Lower leg skin (tissue), 4 donors: ENCODE measurements around the gene PIRT. TPM values are rescaled to one million over a fixed set of nuclear protein-coding genes. Genes with fewer than 3 reads are reported as not detected.

Experiments
- DNase-seq, 2 donors: peaks; one replicate each; pipeline ENCODE4 v3.0.0-alpha.2; 2019; ENCODE audit warnings: low spot score in 2 of 2
- H3K4me3 ChIP-seq: fragments of 200-600 bp; sonication (generic); 2 replicates; pipeline ENCODE4 v1.5.1; 2017; ENCODE audit warnings: mild to moderate bottlenecking, low read depth; ENCODE audit not compliant: poor library complexity, severe bottlenecking
- POLR2A ChIP-seq, 2 donors: fragments of 450-650 bp; IDR thresholded peaks; one replicate each; pipeline ENCODE4 v1.6.1; 2016 to 2017; ENCODE audit warnings: antibody characterized with exemption in 2 of 2, mild to moderate bottlenecking in 1 of 2, moderate library complexity in 1 of 2
- WGBS, 2 donors: methylation state at CpG; one replicate each; pipeline ENCODE4 v1.1.5; 2018; 5-methylcytosine and 5-hydroxymethylcytosine counted together
- intact Hi-C: fragments of 100-400 bp; cut with DNase I; formaldehyde crosslinking; loops from one replicate; pipeline ENCODE4 v1.15.0; 2023; ENCODE audit warnings: low total_unique reads
- total RNA-seq, 4 donors: library from RNA; depleted of rRNA; stranded (reverse); fragments of >200 nt; gene quantifications; one replicate each; pipeline ENCODE4 v1.1.0, GENCODE V29; 2016
- TF ChIP-seq, protein P1 (sequence below), 3 donors: fragments of 450-650 bp; IDR thresholded peaks; one replicate each; pipeline ENCODE4 v1.5.1; 2016; ENCODE audit warnings: antibody characterized with exemption in 3 of 3, mild to moderate bottlenecking in 3 of 3, moderate library complexity in 2 of 3

PIRT gene
- total RNA-seq, 4 donors from 2014 or later: 0.06 to 0.42 TPM; not detected in 2

DNA sequence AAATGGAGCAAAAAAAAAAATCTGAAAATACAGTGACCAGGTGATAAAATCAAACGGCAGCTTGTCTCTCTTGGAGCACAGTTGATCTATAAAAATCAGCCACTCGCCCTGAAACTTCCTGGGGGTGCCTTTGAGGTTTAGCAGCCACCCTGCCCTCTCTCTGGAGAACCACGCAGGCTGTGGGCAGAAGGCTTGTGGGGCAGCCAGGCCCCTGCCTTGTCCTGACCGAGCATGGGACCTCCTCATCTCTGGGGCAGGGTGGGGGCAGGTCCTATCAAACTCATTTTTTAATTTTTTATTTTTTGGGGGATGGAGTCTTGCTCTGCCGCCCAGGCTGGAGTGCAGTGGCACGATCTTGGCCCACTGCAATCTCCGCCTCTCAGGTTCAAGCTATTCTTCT lies 39.0 kb downstream of the PIRT start:
- TF ChIP-seq, protein P1, sequence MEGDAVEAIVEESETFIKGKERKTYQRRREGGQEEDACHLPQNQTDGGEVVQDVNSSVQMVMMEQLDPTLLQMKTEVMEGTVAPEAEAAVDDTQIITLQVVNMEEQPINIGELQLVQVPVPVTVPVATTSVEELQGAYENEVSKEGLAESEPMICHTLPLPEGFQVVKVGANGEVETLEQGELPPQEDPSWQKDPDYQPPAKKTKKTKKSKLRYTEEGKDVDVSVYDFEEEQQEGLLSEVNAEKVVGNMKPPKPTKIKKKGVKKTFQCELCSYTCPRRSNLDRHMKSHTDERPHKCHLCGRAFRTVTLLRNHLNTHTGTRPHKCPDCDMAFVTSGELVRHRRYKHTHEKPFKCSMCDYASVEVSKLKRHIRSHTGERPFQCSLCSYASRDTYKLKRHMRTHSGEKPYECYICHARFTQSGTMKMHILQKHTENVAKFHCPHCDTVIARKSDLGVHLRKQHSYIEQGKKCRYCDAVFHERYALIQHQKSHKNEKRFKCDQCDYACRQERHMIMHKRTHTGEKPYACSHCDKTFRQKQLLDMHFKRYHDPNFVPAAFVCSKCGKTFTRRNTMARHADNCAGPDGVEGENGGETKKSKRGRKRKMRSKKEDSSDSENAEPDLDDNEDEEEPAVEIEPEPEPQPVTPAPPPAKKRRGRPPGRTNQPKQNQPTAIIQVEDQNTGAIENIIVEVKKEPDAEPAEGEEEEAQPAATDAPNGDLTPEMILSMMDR (IDR thresholded peaks at IDR 0.05): no peak
- no peak for TF ChIP-seq POLR2A (IDR thresholded peaks at IDR 0.05)
- intact Hi-C loops: no loop called here
- H3K4me3 ChIP-seq: no peak overlapping the region
- WGBS, 2 donors: 53 to 58% methylated on average over 7 of the region's 7 CpGs
- DNase-seq: no peak

DNA sequence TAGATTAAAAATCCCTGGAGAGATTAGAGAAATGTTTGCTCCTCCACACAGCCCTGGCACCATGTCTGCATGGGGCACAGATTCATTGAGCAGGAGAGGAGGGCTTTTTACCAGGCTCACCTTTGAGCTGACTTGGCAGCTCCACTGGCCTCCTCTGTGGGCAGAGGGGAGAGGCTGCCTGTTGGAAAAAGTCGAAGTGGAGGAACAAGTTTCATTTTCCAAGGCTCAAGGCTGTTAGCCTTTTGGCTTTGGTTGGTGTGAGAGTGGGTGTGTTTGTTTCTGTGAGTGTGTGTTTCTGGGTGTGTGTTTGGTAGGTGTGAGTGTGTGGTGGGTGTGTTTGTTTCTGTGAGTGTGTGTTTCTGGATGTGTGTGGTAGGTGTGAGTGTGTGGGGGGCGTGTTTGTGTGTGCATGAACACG lies 39.5 kb downstream of the PIRT start:
- no peak for DNase-seq
- intact Hi-C loops: no loop called here
- no peak for TF ChIP-seq POLR2A (IDR thresholded peaks at IDR 0.05)
- TF ChIP-seq, protein P1 (IDR thresholded peaks at IDR 0.05): no peak
- 17 to 20% methylated on average over 3 of the region's 3 CpGs for WGBS, 2 donors
- H3K4me3 ChIP-seq: no peak overlapping the region

DNA sequence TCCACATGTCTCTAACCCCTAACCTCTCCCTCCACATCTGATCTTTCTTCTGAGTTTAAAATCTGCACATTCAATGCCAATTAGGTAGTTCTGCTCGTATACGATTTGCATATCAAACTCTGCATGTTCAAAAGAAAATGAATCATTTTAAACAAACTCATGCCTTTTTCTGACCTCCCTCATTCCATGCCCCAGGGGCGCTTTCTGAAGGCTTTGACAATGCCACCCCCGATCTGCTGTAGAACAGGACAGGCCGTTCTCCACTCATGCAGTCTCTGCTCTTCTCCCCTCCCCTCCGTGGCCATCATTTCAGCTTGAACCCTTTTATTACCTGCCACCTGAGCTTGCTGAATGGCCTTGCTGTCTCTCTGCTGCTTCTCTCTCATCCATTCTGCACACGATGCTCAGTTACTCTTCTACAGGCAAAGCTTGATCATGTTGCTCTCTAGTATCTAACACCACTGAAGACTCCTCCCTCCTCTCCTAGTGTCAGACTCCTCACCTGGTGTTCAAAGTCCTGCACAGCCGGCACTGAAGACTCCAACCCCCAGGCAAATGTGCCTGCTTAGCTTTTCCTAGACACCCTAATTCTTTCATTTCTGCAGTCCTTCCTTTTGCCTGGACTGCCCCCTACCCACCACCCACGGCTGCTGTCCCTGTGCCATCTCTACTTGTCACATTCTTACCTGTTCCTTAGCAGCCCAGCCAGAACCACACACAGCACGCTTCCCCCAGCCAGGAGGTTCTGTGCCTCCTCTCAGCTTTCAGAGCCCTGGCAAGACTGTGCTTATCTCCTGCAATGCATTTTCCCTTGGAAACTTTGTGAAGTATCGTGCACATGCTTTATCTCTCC lies 40.2 kb downstream of the PIRT start:
- no peak overlapping the region for H3K4me3 ChIP-seq
- intact Hi-C loops: no loop called here
- no peak for DNase-seq
- WGBS, 2 donors: 37 to 45% methylated on average over 11 of the region's 11 CpGs
- TF ChIP-seq POLR2A (IDR thresholded peaks at IDR 0.05): no peak
- TF ChIP-seq, protein P1 (IDR thresholded peaks at IDR 0.05): no peak

DNA sequence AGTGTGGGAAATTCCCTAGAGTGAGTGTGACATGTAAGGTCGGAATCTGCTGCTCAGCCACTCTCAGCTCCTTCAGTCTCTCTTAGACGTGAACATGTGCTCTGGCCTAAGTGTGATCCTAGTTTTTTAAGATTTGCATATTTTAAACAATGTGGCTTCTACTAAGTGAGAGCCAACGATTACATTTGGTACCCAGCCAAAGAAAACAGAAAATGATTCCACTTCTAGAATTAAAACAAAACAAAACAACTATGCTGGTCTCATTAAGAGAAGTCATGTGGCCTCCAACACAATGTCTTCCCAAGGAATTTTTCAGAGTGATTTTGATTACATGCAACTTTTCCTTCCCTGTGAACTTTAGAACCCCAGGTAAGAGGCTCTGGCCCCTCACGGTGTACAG lies 44.1 kb downstream of the PIRT start:
- 41 to 44% methylated on average over 4 of the region's 4 CpGs for WGBS, 2 donors
- intact Hi-C loops: no loop called here
- DNase-seq: no peak
- H3K4me3 ChIP-seq: no peak overlapping the region
- TF ChIP-seq, protein P1 (IDR thresholded peaks at IDR 0.05): no peak
- TF ChIP-seq POLR2A (IDR thresholded peaks at IDR 0.05): no peak

DNA sequence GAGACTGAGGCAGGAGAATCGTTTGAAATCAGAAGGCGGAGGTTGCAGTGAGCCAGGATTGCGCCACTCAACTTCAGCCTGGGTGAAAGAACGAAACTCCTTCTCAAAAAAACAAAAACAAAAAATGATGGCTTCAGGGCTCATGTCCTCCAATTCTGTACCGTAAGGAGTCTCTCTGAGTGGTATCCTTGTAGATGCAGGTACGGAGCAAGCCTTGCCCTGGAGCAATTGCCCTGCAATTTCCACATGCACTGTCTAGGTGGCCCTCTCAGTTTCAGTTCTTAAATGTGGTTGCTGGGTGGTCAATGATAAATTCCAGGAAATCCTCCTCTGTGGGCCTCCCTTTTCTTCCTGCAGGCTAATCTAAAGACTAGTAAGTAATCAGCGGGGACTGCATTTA lies 44.6 kb downstream of the PIRT start:
- TF ChIP-seq, protein P1 (IDR thresholded peaks at IDR 0.05): no peak
- TF ChIP-seq POLR2A (IDR thresholded peaks at IDR 0.05): no peak
- intact Hi-C loops: no loop called here
- no peak overlapping the region for H3K4me3 ChIP-seq
- 84 to 85% methylated on average over 7 of the region's 7 CpGs for WGBS, 2 donors
- no peak for DNase-seq
